Neuronal stem cell (in vitro differentiated cells): ENCODE measurements around the gene RNASE8. TPM values are rescaled to one million over a fixed set of nuclear protein-coding genes. Genes with fewer than 3 reads are reported as not detected.
A peak's percentile ranks its signal among the peaks of the same experiment; 100 is the strongest.
"Not testable (repeated sequence)": the region's sequence is repeated elsewhere in the genome, so short reads cannot be mapped to it uniquely, and the experiment has no call there.

Source experiments
- DNase-seq: peaks from one replicate; pipeline ENCODE4 v3.0.0-alpha.2; 2013; ENCODE audit warnings: low spot score
- H2AFZ ChIP-seq: one replicate; pipeline ENCODE4 v1.6.1; 2013; ENCODE audit warnings: mild to moderate bottlenecking, low read length, inconsistent platforms
- H2AK5ac ChIP-seq: 2 replicates; pipeline ENCODE4 v1.6.1; 2013; ENCODE audit warnings: low read depth, mild to moderate bottlenecking, inconsistent platforms, low read length, moderate library complexity, mixed read lengths
- H2BK120ac ChIP-seq: 2 replicates; pipeline ENCODE4 v1.6.1; 2013; ENCODE audit warnings: low read depth, mild to moderate bottlenecking, inconsistent platforms, low read length, moderate library complexity, mixed read lengths
- H2BK12ac ChIP-seq: one replicate; pipeline ENCODE4 v1.6.1; 2013; ENCODE audit warnings: low read length, inconsistent platforms
- H2BK15ac ChIP-seq: 2 replicates; pipeline ENCODE4 v1.6.1; 2013; ENCODE audit warnings: mild to moderate bottlenecking, low read length, inconsistent platforms, mixed read lengths
- H2BK5ac ChIP-seq: one replicate; pipeline ENCODE4 v1.6.1; 2013; ENCODE audit warnings: inconsistent platforms, mild to moderate bottlenecking, low read length, moderate library complexity
- H3K14ac ChIP-seq: one replicate; pipeline ENCODE4 v1.6.1; 2013; ENCODE audit warnings: low read length, inconsistent platforms
- H3K18ac ChIP-seq: 2 replicates; pipeline ENCODE4 v1.6.1; 2013; ENCODE audit warnings: low read length, inconsistent platforms
- H3K23ac ChIP-seq: 2 replicates; pipeline ENCODE4 v1.6.1; 2013; ENCODE audit warnings: low read depth, mild to moderate bottlenecking, mixed read lengths, low read length, inconsistent platforms; ENCODE audit not compliant: poor library complexity
- H3K27ac ChIP-seq: replicated peaks from 3 replicates; pipeline ENCODE4 v1.5.1; 2013; ENCODE audit warnings: low read length, inconsistent platforms
- H3K27me3 ChIP-seq, 3 experiments: 2 replicates each; pipeline ENCODE4 v1.6.1; 2013; ENCODE audit warnings: low read length in 3 of 3, mild to moderate bottlenecking in 2 of 3, inconsistent platforms in 1 of 3, low read depth in 1 of 3, mixed read lengths in 1 of 3, moderate library complexity in 1 of 3; ENCODE audit not compliant: control insufficient read depth in 3 of 3, insufficient read depth in 3 of 3
- H3K36me3 ChIP-seq, 2 donors: replicated peaks in 1 of 2; 2 replicates each; pipeline ENCODE4 v1.6.1; 2013; ENCODE audit warnings: low read length in 2 of 2; ENCODE audit not compliant: control insufficient read depth in 2 of 2, insufficient read depth in 2 of 2
- H3K4ac ChIP-seq: 2 replicates; pipeline ENCODE4 v1.6.1; 2013; ENCODE audit warnings: inconsistent platforms, mild to moderate bottlenecking, low read length, moderate library complexity
- H3K4me1 ChIP-seq, 2 donors: 1 replicate in 1 of 2; 2 replicates in 1 of 2; pipeline ENCODE4 v1.6.1; 2013; ENCODE audit warnings: low read length in 2 of 2, low read depth in 1 of 2; ENCODE audit not compliant: control insufficient read depth in 2 of 2, insufficient read depth in 1 of 2
- H3K4me2 ChIP-seq: one replicate; pipeline ENCODE4 v1.6.1; 2013; ENCODE audit warnings: mild to moderate bottlenecking, low read length, inconsistent platforms; ENCODE audit not compliant: insufficient read depth, poor library complexity, severe bottlenecking
- H3K4me3 ChIP-seq, 2 donors: 2 replicates each; pipeline ENCODE4 v1.5.1; 2013; ENCODE audit warnings: low read length in 2 of 2, mild to moderate bottlenecking in 2 of 2, inconsistent platforms in 1 of 2, moderate library complexity in 1 of 2
- H3K79me1 ChIP-seq: one replicate; pipeline ENCODE4 v1.6.1; 2013; ENCODE audit warnings: low read depth, mild to moderate bottlenecking, inconsistent platforms, low read length, moderate library complexity
- H3K9ac ChIP-seq: one replicate; pipeline ENCODE4 v1.6.1; 2013; ENCODE audit warnings: mild to moderate bottlenecking, low read depth, low read length, inconsistent platforms; ENCODE audit not compliant: poor library complexity
- H3K9me3 ChIP-seq, 2 donors: replicated peaks in 1 of 2; 2 replicates each; pipeline versions ENCODE3 to v1.6.1; 2013; ENCODE audit warnings: low read length in 2 of 2, mild to moderate bottlenecking in 2 of 2, inconsistent platforms in 1 of 2, low read depth in 1 of 2, mixed read lengths in 1 of 2, moderate library complexity in 1 of 2; ENCODE audit not compliant: control insufficient read depth in 2 of 2, insufficient read depth in 1 of 2
- H4K8ac ChIP-seq: one replicate; pipeline ENCODE4 v1.6.1; 2013; ENCODE audit warnings: low read depth, mild to moderate bottlenecking, inconsistent platforms, low read length, moderate library complexity
- H4K91ac ChIP-seq: one replicate; pipeline ENCODE4 v1.6.1; 2013; ENCODE audit warnings: low read length, low read depth, mild to moderate bottlenecking, inconsistent platforms; ENCODE audit not compliant: poor library complexity
- WGBS, 2 donors: extraction: QIAGEN DNeasy Blood & Tissue Kit; methylation state at CpG; one replicate each; pipeline ENCODE4 v1.1.7; 2013; ENCODE audit warnings: missing lambda C conversion rate in 2 of 2, mixed read lengths in 1 of 2; ENCODE audit not compliant: insufficient read length in 2 of 2, insufficient replicate concordance in 1 of 2; ENCODE audit errors: extremely low coverage in 2 of 2; 5-methylcytosine and 5-hydroxymethylcytosine counted together
- polyA plus RNA-seq, 2 experiments: library from polyadenylated mRNA; stranded (reverse); fragments of 200-250 nt; gene quantifications; one replicate each; pipeline ENCODE4 v1.2.3, GENCODE V29; 2013

RNASE8 gene, protein sequence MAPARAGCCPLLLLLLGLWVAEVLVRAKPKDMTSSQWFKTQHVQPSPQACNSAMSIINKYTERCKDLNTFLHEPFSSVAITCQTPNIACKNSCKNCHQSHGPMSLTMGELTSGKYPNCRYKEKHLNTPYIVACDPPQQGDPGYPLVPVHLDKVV
- not detected for polyA plus RNA-seq (2013, experiment 1 of 2)
- polyA plus RNA-seq (2013, experiment 2 of 2): not detected

DNA sequence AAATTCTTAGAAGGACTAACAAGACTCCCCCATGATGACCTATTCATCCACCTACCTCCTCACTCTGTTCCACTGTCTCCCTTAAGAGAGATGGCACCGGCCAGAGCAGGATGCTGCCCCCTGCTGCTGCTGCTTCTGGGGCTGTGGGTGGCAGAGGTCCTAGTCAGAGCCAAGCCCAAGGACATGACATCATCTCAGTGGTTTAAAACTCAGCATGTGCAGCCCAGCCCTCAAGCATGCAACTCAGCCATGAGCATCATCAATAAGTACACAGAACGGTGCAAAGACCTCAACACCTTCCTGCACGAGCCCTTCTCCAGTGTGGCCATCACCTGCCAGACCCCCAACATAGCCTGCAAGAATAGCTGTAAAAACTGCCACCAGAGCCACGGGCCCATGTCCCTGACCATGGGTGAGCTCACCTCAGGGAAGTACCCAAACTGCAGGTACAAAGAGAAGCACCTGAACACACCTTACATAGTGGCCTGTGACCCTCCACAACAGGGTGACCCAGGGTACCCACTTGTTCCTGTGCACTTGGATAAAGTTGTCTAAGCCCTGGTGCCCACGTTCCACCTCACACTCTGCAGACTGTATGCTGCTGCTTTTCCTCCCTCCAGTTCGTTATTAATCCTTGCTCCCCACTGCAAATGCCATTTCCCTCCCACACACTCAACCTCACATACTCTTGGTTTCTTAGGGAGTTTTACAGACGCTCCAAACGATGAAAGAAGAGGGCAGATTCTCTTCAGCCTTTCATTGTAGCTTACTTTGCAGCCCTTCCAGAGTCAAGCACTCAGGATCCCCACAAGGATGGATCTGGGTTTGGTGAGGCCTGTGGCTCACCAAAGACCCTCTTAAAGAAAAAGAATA, at the start of gene RNASE8:
TSS of gene RNASE8 (plus strand) at position 20 of the 873 bp plus-strand sequence. CDS start at position 91, 71 bp downstream.
- H3K4me1 ChIP-seq: peaks cover 1 to 2% of the 10 kb centered on the region in 2 donors
- H3K4ac ChIP-seq: no peak within 1 kb of the TSS
- no peak within 1 kb of the TSS for H2BK12ac ChIP-seq
- H4K91ac ChIP-seq: no peak within 1 kb of the TSS
- H3K79me1 ChIP-seq: no peaks in the 10 kb centered on the region
- no peak within 1 kb of the TSS for H3K18ac ChIP-seq
- H3K27me3 ChIP-seq: peaks cover 0 to 26% (median 0%) of the 10 kb centered on the region in 3 experiments
- H3K14ac ChIP-seq: no peak within 1 kb of the TSS
- H4K8ac ChIP-seq: no peak within 1 kb of the TSS
- H3K9ac ChIP-seq: no peak within 1 kb of the TSS
- H3K27ac ChIP-seq: no peak within 1 kb of the TSS
- H2BK5ac ChIP-seq: no peak within 1 kb of the TSS
- H3K9me3 ChIP-seq: no peaks in the 10 kb centered on the region
- no peak within 1 kb of the TSS for H2AFZ ChIP-seq
- no peak within 1 kb of the TSS for H3K4me3 ChIP-seq
- H2BK15ac ChIP-seq: no peak within 1 kb of the TSS
- no peak within 1 kb of the TSS for H2BK120ac ChIP-seq
- no peak within 1 kb of the TSS for H3K4me2 ChIP-seq
- H3K23ac ChIP-seq: no peak within 1 kb of the TSS
- no peak for DNase-seq
- WGBS, 2 donors: no CpG with 5 or more reads among the region's 8 CpGs
- H2AK5ac ChIP-seq: no peak within 1 kb of the TSS
- H3K36me3 ChIP-seq: no peaks in the 10 kb centered on the region

DNA sequence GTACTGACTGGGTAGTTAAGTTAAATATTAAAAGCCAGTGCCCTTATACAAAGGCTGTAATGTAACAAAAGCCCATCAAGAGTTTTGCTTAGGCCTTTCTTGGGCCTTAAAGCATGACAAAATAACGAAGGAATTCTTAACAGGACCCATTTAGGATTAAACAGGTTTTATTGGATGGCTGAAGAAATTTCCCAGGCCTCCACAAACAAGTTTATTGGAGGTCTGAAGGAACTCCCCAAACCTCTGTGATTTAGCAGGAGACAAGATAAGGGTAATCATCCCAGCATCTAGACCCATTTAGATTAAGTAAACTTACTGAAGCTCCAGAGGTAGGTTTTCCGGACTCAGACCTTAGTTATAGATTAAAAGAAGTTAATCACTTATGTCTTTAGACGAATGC, 47.9 kb upstream of the RNASE8 start:
- H2BK15ac ChIP-seq, H2AK5ac ChIP-seq, DNase-seq, H3K36me3 ChIP-seq, H3K4me3 ChIP-seq, H2BK5ac ChIP-seq, H3K23ac ChIP-seq, H3K9ac ChIP-seq, H3K4me2 ChIP-seq, H4K8ac ChIP-seq, H3K18ac ChIP-seq, H2BK12ac ChIP-seq, H2BK120ac ChIP-seq, H3K4me1 ChIP-seq, H3K9me3 ChIP-seq, H3K14ac ChIP-seq, H4K91ac ChIP-seq, H3K79me1 ChIP-seq, H3K4ac ChIP-seq: not testable (repeated sequence)
- peaks cover 0 to 11% (median 0%) of the 10 kb centered on the region in 3 experiments for H3K27me3 ChIP-seq
- no CpG with 5 or more reads among the region's 3 CpGs for WGBS, 2 donors
- peak overlapping the region; percentile 55 for H3K27ac ChIP-seq
- H2AFZ ChIP-seq: peak overlapping the region; percentile 69

DNA sequence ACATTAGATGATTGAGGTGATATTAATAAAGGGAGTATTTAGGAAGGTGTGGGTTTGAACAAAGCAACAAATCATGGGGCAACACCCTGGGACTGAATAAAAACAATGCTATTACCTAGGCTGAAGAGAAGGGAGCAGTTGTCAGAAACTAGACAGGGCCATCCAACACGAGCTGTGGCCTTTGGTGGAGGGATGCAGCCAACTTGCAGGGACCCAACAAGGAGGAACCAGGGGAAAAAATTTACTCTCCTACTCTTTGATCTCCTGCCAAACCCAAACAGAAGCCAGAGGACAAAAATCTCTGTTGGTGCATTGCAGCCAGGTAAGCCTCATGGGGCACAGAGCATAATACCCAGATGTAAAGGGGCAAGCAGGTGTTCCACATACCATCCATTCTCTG, 46.5 kb upstream of the RNASE8 start:
- no peak overlapping the region for H4K8ac ChIP-seq
- no peak overlapping the region for H2AFZ ChIP-seq
- no peak overlapping the region for H2BK120ac ChIP-seq
- no peak overlapping the region for H3K14ac ChIP-seq
- no peak overlapping the region for H3K4ac ChIP-seq
- no peaks in the 10 kb centered on the region for H3K36me3 ChIP-seq
- no peak overlapping the region for H3K18ac ChIP-seq
- H3K27me3 ChIP-seq: peaks cover 0 to 11% (median 0%) of the 10 kb centered on the region in 3 experiments
- WGBS, 2 donors: no CpG with 5 or more reads among the region's 1 CpG
- H3K23ac ChIP-seq: no peak overlapping the region
- no peak overlapping the region for H3K9ac ChIP-seq
- no peak overlapping the region for H2BK5ac ChIP-seq
- no peaks in the 10 kb centered on the region for H3K79me1 ChIP-seq
- no peak for DNase-seq
- H3K4me3 ChIP-seq: no peak overlapping the region
- no peak overlapping the region for H4K91ac ChIP-seq
- no peaks in the 10 kb centered on the region for H3K9me3 ChIP-seq
- H2BK12ac ChIP-seq: no peak overlapping the region
- H3K27ac ChIP-seq: no peak overlapping the region
- peaks cover 6 to 9% of the 10 kb centered on the region in 2 donors for H3K4me1 ChIP-seq
- H2AK5ac ChIP-seq: no peak overlapping the region
- H3K4me2 ChIP-seq: no peak overlapping the region
- no peak overlapping the region for H2BK15ac ChIP-seq

DNA sequence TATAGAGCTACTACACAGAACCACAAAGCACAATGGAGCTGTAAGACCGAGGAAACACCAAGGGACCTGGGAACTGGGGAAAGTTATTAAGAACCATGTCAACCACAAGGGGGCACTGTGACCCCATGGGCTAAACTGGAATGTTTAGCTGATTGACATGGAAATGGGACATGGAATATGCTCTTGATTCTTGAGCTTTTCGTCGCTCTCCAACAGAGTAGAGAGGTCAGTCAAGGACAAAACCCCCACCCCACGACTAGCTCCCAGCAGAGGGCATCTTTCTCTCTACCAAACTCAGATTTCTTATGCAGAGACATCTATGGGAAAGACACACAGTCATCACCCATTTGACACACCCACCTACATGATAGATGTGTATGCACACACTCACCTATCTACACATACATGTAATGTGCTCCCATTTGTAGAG, 42.8 kb upstream of the RNASE8 start:
- Histone ChIP-seq H3K4ac (no peak overlapping the region), H2BK15ac (no peak overlapping the region), H3K9me3 (peaks cover 0 to 3% of the 10 kb centered on the region in 2 donors), H2BK5ac (no peak overlapping the region), H2AFZ (peak overlapping the region; percentile 42), H3K9ac (no peak overlapping the region), H4K8ac (no peak overlapping the region), H3K4me1 (peaks cover 0 to 3% of the 10 kb centered on the region in 2 donors), H3K36me3 (no peaks in the 10 kb centered on the region), H2BK12ac (no peak overlapping the region), H2AK5ac (no peak overlapping the region), H2BK120ac (no peak overlapping the region), H3K27ac (no peak overlapping the region), H3K23ac (no peak overlapping the region), H3K4me2 (no peak overlapping the region), H3K79me1 (no peaks in the 10 kb centered on the region), H3K18ac (no peak overlapping the region), H3K4me3 (no peak overlapping the region), H3K14ac (no peak overlapping the region), H4K91ac (no peak overlapping the region), H3K27me3 (peaks cover 0 to 18% (median 0%) of the 10 kb centered on the region in 3 experiments)
- WGBS, 2 donors: no CpG with 5 or more reads among the region's 4 CpGs
- DNase-seq: peak; percentile 88
